ENCODE measurements around the gene SMOC2.
"Not testable (repeated sequence)": the region's sequence is repeated elsewhere in the genome, so short reads cannot be mapped to it uniquely, and the experiment has no call there.

The SMOC2 gene

DNA sequence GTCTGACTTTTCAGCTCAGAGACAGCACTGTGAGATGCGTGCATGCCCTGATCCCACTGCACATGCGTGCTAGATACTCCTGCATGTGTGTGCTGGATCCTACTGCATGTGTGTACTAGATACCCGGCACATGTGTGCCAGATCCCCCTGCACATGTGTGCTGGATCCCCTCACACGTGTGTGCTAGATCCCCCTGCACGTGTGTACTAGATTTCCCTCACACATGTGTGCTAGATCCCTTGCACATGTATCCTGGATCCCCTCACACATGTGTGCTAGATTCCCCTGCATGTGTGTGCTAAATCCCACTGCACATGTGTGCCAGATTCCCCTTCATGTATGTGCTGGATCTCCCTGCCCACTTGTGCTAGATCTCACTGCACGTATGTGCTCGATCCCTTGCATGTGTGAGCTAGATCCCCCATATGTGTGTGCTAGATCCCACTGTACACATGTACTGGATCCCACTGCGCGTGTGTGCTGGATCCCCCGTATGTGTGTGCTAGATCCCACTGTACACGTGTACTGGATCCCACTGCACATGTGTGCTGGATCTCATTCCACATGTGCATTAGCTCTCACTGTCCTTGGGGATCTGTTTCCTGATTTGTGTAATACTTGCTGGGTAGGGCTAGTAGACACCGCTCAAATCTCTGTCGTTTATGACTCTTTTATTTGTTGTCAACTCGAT lies 214.6 kb downstream of the SMOC2 start:
- no peak for DNase-seq (ENCODE audit: low spot score)

DNA sequence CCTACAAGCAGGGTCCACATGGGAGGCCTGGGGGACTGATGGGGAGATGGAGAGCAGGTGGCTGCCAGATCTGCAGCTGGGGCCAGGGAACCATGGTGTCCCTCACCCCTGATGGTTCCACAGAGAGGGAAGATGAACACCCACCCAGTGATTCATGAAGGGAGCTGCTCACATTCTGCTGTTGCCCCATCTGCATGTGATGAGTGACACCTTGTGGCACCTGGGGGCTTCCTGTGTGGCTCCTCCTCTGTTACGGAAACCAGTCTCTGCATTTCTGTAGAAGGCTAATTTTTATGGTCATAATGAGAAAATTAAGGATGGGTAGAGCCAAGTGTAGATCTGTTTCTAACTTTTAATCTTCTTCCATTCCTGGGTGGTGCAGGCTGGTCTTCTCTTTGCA lies 217.1 kb downstream of the SMOC2 start:
- no peak for DNase-seq (ENCODE audit: low spot score)

DNA sequence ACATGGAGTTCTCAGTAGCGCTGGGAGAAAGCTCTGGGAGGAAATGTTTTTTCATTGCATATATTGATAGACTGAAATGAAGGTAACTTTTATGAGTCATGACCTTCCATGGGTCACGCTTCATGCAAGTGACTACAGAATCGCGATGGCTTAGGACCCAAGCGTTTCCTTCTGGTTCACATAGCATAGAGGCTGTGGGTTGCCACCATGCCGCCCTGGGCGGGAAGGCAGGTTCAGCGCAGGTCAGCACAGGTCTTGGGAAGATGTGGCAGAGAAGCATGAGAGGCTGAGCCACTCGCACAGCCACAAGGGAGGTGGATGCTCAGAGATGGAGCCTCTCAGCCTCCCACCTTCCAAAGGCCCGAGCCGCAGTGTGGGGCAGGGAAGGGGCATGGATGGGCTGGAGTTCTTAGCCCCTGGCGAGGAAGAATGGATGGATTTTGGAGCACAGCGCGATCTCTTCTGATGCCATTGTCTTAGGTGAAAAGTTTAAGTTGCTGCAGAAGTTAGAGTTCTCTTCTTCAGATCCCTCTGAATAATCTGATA lies 219.5 kb downstream of the SMOC2 start:
- no peak for DNase-seq (ENCODE audit: low spot score)

DNA sequence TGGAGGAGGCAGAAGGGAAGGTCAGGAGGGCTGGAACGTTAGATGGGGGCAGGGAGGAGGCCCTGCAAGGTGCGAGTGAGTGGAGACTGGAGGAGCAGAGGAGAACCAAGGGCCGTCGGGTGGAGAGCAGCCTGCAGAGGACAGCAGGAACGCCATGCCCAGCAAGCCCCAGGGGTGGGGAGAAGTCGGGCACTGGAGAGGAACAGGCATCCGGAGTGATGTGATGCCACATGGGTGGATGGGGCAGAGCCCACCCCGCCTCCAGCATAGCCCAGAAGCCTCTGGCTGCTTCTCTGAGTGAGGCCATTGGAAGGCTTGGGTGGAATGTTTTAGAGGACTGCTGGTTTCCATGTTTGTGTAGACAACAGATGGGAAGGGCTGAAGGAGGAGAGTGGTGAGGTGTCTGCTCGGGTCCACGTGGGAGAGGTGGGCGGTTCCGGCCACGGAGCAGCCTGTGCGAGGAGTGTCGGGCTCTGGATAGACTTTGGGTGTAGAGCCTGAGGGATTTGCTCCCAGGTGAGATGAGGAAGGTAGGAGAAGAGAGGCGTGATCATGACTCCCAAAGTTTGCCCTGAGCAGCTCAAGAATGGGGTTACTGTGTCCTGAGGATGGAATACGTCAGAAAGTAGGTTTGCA lies 221.4 kb downstream of the SMOC2 start:
- DNase-seq (ENCODE audit: low spot score): no peak

DNA sequence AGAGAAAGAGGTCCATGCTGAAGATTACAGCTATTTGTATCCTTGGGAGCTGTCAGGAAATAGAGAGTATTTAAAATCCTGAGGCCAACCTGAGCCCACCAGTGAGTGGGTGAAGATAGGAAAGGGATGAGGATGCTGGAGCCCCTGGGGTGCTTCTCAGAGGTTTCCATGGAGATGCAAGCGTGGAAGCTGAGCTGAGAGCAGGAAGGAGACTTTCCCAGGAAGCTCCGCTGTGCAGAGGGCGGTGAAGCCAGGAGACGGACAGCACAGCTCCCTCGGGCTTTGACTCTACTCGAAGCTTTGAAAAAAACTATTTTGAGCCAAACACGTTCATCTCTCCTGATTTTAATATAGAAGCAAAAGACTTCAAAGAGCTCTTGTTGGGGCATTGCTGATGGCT lies 222.1 kb downstream of the SMOC2 start:
- DNase-seq (ENCODE audit: low spot score): no peak

DNA sequence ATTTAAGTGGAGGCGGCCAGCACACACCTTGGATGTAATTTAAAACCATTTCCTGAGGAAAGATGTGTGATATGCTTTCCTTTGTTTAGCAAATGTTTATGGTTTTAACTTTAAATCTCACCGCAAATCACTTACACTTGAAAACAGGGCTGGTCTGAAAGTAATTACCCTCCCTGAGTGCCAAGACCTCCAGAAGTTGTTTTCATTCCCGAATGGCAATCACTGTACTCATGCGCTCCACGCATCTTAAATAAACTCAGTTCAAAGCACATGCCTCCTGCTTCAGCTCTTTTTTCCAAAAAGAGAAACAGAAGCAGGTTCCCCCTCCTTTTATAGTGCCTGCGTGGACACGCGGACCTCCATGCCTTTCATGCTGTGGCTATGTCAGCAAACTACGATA lies 224.0 kb downstream of the SMOC2 start:
- no peak for DNase-seq (ENCODE audit: low spot score)

DNA sequence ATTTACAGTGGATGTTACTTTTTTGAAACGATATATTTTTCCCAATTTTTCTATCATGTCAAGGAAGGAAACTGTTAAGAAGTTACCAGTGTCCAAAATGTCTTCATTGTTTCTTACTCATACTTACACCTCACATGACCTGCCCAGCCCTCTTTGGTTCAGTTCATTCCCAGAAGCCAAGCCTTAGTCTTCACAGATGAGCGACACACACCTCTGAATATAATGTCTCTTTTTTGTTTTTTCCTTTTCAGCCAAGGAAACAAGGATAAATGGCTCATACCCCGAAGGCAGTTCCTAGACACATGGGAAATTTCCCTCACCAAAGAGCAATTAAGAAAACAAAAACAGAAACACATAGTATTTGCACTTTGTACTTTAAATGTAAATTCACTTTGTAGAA lies 225.2 kb downstream of the SMOC2 start:
- no peak for DNase-seq (ENCODE audit: low spot score)

DNA sequence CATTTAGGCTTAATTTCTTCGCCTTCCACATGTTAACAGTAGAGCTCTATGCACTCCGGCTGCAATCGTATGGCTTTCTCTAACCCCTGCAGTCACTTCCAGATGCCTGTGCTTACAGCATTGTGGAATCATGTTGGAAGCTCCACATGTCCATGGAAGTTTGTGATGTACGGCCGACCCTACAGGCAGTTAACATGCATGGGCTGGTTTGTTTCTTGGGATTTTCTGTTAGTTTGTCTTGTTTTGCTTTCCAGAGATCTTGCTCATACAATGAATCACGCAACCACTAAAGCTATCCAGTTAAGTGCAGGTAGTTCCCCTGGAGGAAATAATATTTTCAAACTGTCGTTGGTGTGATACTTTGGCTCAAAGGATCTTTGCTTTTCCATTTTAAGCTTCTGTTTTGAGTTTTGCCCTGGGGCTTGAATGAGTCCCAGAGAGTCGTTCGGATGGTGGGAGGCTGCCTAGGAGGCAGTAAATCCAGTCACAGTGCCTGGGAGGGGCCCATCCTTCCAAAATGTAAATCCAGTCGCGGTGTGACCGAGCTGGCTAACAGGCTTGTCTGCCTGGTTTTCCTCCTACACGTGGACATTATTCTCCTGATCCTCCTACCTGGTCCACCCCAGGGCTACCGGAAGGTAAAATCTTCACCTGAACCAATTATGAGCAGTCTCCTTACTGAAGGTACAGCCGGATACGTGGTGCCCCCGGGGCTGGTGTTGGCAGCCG lies 225.9 kb downstream of the SMOC2 start:
- DNase-seq (ENCODE audit: low spot score): no peak

DNA sequence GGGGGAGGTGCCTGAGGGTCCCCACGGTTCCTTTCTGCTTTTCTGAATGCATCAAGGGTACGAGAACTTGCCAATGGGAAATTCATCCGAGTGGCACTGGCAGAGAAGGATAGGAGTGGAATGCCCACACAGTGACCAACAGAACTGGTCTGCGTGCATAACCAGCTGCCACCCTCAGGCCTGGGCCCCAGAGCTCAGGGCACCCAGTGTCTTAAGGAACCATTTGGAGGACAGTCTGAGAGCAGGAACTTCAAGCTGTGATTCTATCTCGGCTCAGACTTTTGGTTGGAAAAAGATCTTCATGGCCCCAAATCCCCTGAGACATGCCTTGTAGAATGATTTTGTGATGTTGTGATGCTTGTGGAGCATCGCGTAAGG lies 226.4 kb downstream of the SMOC2 start:
- no peak for DNase-seq (ENCODE audit: low spot score)

DNA sequence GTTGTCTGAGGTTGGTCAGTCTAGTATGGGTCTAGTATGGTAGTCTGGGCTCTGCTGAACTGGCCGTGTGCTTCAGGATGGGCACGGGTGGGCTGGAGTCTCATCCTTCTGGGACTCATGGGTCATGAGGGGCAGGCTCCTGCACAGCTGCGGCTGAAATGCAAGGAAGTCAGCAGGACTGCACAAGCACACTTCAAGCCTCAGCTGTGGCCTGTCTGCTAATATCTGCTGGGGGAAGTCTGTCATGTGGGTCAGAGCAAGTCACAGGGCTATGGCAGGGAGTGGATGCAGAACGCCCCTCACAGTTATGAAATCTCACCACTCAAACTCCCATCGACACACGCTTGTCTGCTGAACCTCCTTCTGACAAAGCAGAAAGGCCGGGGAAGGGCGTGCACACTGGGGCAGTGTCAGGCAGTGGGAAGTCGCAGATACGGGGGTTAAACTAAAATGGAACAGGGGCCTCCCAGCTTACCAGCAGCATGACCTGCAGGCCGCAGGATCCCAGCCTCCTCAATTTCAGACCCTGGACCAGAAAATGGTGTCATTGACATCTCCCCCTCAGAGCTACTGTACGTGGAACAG lies 229.5 kb downstream of the SMOC2 start:
- DNase-seq (ENCODE audit: low spot score): no peak

DNA sequence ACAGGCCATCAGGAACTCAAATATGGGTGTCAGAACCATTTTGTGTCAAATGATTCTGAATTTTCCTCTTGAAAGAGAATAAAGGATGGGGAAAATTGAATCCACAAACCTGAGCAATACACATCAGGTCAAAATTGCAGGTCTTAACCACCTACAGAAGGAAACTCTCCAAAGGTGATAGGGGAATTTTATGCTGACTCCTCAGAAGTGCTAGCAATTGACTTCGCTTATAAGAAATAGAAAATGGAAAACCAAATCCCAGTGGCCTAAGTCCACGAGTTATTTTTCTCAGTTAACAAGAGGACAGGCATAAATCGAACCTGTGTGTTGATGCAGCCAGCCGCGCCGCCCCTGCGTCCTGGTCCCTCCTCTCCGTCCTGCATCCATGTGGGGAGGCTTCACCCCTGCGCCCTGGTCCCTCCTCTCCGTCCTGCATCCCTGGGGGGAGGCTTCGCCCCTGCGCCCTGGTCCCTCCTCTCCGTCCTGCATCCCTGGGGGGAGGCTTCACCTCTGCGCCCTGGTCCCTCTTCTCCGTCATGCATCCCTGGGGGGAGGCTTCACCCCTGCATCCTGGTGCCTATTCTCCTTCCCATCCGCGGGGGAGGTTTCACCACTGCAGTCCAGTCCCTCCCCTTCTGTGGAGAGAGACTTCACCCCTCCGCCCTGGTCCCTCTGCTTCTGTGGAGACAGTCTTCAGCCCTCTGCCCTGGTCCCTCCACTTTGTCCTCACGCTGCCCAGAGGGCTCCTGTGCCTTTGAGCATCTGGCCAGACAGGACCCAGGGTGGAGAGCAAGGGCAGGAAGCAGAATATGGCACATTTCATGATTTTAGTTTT lies 230.3 kb downstream of the SMOC2 start:
- no peak for DNase-seq (ENCODE audit: low spot score)

DNA sequence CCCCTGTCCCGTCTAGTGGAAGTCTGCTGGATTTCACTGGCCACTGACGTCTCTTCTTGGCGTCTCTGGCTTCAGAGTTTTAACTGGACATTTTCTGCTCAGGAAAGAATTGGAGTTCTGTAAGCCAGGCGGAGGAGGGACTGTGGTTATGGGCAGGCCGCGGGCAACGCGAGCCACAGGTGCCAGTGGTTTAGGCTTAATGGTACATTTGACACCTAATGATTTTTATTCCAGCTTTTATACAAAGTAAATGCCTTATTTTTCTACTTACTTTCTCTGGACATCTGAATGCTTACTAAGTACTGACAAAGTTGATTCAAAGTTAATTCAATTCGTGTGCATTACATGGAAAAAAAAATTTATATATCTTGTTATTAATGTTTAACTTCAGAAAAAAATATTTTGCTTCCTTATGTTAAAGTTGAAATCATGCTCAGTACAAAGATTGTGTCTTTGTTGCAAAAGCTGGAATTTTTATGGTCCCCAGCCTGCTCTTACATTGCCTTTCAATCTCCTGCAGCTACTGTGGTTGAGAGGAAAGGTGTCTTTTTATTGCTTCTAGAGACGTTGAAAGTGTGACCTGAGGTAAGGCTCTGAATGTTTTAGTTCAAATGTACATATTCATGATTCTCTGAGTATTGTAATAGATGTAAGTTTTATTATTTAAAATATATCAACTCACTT lies 231.0 kb downstream of the SMOC2 start:
- DNase-seq (ENCODE audit: low spot score): no peak

DNA sequence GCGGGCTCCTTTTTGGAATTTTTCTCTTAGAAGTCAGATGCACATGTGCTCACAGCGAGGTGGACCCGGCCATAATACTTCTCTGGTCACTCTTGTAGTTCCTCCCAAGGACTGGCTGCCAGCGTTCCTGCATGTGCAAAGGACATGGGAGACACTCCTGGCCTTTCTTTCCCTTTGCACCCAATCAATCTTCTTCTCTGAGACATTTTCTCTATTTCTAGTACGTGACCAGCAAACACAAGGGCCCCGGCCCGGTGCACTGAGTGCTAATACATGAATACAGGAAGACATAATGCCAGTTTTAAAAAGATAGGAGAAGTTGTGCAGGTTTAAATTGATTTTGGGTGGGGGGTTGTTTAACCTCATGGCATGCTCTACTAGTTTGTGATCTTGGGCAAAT lies 233.6 kb downstream of the SMOC2 start:
- DNase-seq (ENCODE audit: low spot score): no peak

DNA sequence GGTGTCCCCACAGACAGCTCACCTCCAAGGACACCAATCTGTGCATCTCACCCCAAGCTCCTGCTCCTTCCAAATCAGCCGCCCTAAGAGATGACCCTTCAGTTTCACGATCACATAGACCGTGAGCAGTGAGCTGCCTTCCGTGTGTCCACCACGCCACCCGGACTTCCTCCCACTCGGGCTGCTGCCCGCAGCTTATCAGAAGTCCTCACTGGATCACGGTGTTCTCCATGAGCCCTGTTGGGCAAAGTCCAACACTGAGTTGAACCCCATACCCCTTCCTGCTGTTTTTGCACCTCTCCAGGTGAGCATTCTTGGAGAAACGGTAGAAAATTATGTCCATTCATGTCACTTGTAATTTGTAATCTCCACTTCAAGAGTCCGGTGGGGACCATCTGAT lies 234.4 kb downstream of the SMOC2 start:
- no peak for DNase-seq (ENCODE audit: low spot score)

DNA sequence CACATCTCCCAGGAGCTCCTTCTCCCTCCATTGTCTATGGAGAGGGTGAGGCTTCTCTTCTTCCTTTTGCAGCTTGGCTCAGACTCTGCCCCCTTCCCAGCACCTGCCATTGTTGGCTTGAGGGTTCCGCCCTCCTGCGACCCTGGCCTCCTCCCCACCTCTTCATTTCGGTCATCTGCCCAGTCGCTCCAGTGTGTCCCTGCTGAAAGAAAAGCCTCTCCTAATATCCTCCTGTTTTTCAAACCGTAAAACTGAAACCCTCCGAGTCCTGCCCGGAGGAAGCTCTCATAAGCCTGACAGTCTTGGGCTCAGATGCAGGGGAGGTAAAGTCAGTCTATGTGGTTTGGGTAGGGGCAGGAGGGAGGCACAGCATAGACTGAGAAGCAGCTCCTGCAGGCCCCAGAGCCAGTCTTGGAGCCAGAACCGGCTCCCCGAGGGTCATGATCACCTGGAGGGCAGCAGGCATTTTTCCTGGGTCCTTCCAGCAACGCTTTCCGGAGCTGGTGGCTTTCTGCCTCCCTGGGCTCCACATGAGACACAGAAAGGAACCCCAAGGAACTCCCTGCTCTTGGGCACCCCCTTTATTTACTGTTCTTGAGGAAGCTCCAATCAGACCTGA lies 235.1 kb downstream of the SMOC2 start:
- no peak for DNase-seq (ENCODE audit: low spot score)

DNA sequence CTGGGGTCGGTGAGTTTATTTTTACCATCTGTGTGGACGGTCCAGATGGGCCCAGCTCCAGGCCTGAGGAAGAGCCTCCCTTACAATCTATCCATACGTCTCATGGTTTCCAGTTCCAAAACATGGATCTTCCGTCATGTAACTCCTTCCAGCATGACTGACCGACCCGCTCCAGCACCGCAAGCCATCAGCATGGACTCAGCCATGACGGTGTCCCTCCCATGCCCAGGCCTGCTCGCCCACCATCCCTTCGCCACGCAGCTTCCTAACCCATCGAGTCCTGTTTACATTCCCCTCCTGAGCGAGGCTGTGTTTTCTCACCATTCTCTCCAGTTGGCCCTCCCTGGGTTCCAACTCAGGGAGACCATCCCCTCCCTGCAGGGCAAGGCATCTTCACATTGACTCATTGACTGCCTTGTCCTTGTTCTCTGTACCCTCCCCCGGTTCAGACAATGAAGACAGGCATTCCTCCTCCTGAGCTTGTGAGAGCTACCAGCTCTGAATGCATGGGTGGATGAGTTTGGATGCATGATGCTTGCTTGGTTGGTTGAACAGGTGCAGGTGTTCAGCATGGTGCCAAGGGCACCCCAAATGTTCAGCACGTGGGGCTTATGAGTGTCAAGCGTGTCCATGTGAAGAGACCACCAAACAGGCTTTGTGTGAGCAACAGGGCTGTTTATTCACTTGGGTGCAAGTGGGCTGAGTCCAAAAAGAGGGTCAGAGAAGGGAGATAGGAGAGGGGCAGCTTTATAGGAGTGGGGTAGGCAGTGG lies 235.8 kb downstream of the SMOC2 start:
- no peak for DNase-seq (ENCODE audit: low spot score)

DNA sequence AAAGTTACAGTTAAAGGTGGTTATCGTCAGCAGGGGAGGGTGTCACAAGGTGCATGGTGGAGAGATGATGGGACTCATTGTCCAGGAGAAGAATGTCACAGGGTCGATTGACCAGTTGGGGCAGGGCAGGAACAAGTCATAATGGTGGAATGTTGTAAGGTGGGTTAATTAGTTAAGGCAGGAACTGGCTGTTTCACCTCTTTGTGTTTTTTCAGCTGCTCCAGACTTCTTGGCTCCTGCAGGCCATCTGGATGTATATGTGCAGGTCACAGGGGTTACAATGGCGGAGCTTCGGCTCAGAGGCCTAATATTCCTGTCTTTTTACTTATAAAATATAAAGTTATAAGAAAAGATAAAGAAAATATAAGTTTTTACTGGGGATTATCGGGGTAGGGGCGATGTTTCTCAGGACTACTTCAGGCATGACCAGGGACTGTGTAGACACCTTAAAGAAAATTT lies 236.4 kb downstream of the SMOC2 start:
- not testable (repeated sequence) for DNase-seq (ENCODE audit: low spot score)

DNA sequence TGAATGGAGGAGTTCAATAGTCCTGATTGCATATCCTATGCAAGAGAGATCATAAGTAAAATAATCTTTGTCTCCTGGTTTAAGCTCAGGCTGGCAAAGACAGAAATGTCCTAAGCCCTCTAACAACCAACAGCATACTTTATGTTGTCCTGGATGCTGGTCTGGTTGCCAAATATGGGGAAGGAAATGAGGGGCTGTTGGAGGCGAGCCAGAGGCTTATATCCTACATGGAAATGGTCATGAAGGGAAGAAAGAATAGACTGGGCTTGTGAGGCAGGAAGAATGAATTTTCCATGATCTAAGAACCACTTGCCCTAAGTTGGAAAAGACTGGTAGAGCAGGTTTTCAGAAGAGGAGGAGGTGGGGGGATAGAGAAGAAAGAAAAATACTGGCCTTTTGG lies 237.1 kb downstream of the SMOC2 start:
- DNase-seq (ENCODE audit: low spot score): no peak

DNA sequence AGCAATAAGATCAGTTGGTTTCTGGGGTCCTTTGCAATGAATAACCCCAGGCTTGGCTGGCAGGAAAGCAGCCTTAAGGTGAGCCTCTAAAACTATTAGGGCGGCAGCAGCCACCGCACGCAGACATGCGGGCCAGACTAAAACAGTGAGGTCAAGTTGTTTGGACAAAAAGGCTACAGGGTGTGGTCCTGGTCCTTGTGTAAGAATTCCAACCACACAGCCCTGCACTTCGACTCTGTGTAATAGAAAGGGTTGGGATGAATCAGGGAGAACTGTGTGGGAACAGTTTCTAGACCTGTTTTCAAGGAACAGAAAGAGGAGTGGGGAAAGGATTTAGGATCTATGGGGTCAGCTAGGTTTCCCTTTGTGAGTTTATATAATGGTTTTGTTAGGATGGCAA lies 237.6 kb downstream of the SMOC2 start:
- no peak for DNase-seq (ENCODE audit: low spot score)

DNA sequence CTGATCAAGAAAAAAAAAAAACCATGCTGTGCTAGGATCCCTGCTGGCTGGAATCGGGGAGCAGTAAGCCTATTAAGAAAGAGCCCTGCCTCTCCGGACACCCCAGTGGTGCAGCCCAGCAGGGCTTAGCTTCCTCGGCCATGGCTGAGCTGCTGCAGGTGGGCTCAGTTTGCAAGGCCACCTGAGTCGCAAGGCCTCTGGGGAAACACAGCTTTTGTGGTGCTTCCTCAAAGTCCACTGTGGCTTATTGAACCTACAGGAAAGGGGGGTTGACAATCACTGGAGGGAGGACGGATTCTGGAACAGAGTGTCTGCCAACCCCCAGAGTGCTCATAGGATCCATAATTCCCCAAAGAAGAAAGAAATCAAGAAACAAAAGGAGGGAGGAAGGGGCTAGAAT lies 240.8 kb downstream of the SMOC2 start:
- DNase-seq (ENCODE audit: low spot score): no peak
